Glomerular endothelial cell (primary cell): ENCODE data around the gene IKBKG. TPM values are rescaled to one million over a fixed set of nuclear protein-coding genes. Genes with fewer than 3 reads are reported as not detected.
"Not testable (repeated sequence)": the region's sequence is repeated elsewhere in the genome, so short reads cannot be mapped to it uniquely, and the experiment has no call there.

Experiments
- DNase-seq: peaks from one replicate; pipeline ENCODE4 v3.0.0-alpha.2; 2011; ENCODE audit warnings: low read depth, low spot score; ENCODE audit errors: extremely low read depth
- total RNA-seq: library from RNA; depleted of rRNA; stranded (reverse); fragments of >200 nt; gene quantifications from 2 replicates; pipeline ENCODE4 v1.2.3, GENCODE V29; 2015

IKBKG gene
- total RNA-seq, 1 donor from 2014 or later: 18.8 TPM

GRCh38 chrX:154525606-154526490 lies 21.6 kb upstream of the IKBKG start:
- no peak for DNase-seq

GRCh38 chrX:154526901-154527675 lies 20.3 kb upstream of the IKBKG start:
- DNase-seq: no peak

- no peak for DNase-seq
These were observed 18.2 kb upstream of the IKBKG start for GRCh38 chrX:154529206-154529612.

GRCh38 chrX:154530286-154530685 lies 17.1 kb upstream of the IKBKG start:
- DNase-seq: no peak

GRCh38 chrX:154531626-154532025 lies 15.8 kb upstream of the IKBKG start:
- no peak for DNase-seq

- no peak for DNase-seq
These were observed 14.7 kb upstream of the IKBKG start for GRCh38 chrX:154532690-154533089.

- no peak for DNase-seq
These were observed 12.7 kb upstream of the IKBKG start for GRCh38 chrX:154534526-154535322.

- DNase-seq: no peak
These were observed 11.5 kb upstream of the IKBKG start for GRCh38 chrX:154535892-154536291.

GRCh38 chrX:154539077-154539476 lies 8.3 kb upstream of the IKBKG start:
- no peak for DNase-seq

GRCh38 chrX:154540365-154540764 lies 7.1 kb upstream of the IKBKG start:
- DNase-seq: not testable (repeated sequence)

GRCh38 chrX:154540897-154541535 lies 6.4 kb upstream of the IKBKG start:
- DNase-seq: no peak

GRCh38 chrX:154541589-154541895 lies 5.9 kb upstream of the IKBKG start:
- DNase-seq: no peak

- no peak for DNase-seq
These were observed 5.3 kb upstream of the IKBKG start for GRCh38 chrX:154541896-154542722.

- DNase-seq: no peak
These were observed 4.5 kb upstream of the IKBKG start for GRCh38 chrX:154542723-154543424.

GRCh38 chrX:154545673-154546274 lies 1.6 kb upstream of the IKBKG start:
- DNase-seq: no peak

GRCh38 chrX:154546354-154547244 lies 821 bp upstream of the IKBKG start, which contains the start of gene G6PD:
Gene G6PD (minus strand): TSS chrX:154546846. CDS start chrX:154546155, 691 bp downstream.
- DNase-seq: no peak

- DNase-seq: no peak
These were observed 552 bp downstream of the IKBKG start for GRCh38 chrX:154548028-154548316.

GRCh38 chrX:154549766-154550165 lies 2.3 kb downstream of the IKBKG start:
- no peak for DNase-seq
